ENCODE data around the gene IL10RB. TPM values are rescaled to one million over a fixed set of nuclear protein-coding genes. Genes with fewer than 3 reads are reported as not detected.
"Not testable (repeated sequence)": the region's sequence is repeated elsewhere in the genome, so short reads cannot be mapped to it uniquely, and the experiment has no call there.

IL10RB gene
- total and polyA plus RNA-seq, 4 donors, result 19.6 to 29.9 (median 23.2) TPM

DNA sequence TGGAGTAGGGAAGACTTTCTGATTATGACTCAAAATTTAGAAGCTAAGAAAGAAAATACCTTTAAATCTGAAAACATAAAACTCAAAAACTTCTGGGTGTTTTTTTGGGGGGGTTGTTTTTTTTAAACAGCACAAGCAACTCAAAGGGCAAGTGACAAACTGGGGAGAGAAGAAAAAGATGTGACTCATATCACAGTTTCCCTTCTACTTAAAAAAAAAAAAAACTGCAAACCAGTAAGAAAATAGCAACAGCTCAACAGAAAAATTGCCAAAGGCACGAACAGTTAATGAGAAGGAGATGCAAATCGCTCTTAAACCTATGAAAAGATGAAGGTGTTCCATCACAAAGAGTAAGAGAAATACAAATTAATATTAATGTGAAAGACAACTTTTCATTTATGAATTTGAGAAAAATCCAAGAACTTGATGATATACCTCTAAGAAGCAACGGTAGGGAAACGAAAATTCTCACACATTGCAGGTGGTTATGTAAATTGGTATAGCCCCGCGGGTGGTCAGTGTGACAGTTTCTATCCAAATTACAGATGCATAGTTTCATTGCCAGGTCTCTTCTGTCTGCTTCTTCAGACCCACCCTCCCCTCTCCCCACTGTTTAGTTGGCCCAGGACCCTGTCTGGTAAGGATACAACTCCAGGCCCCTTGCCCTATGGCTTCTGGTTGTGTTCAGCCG is 27.5 kb upstream of the IL10RB start:
- Histone ChIP-seq H3K36me3 (ENCODE audit: control insufficient read depth, insufficient read depth, low read length) (peaks cover 5% of the 10 kb centered on the region), H3K4me1 (ENCODE audit: control insufficient read depth, insufficient read depth, low read length) (peaks cover 6% of the 10 kb centered on the region), H3K27ac (ENCODE audit: low read depth, low read length) (no peak overlapping the region), H3K4me3 (ENCODE audit: low read depth, low read length) (no peak overlapping the region), H3K27me3 (ENCODE audit: control insufficient read depth, insufficient read depth, low read length) (no peaks in the 10 kb centered on the region), H3K9me3 (ENCODE audit: control insufficient read depth, insufficient read depth, low read length) (no peaks in the 10 kb centered on the region)
- WGBS (ENCODE audit: insufficient coverage), result 80% methylated on average over 1 of the region's 7 CpGs
- DNase-seq (ENCODE audit: low read depth in 4 of 6, low spot score in 6 of 6), result no peak

DNA sequence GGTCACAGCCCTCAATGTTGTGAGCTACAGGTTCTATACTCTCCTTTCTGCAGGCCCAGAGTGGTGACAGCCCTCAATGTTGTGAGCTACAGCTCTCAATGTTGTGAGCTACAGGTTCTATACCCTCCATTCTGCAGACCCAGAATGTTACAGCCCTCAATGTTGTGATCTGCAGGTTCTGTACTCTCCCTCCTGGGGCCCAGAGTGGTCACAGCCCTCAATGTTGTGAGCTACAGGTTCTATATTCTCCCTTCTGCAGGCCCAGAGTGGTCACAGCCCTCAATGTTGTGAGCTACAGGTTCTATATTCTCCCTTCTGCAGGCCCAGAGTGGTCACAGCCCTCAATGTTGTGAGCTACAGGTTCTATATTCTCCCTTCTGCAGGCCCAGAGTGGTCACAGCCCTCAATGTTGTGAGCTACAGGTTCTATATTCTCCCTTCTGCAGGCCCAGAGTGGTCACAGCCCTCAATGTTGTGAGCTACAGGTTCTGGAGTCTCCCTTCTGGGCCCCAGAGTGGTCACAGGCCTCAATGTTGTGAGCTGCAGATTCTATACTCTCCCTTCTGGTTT is 26.5 kb upstream of the IL10RB start:
- DNase-seq (ENCODE audit: low read depth in 4 of 6, low spot score in 6 of 6); H3K36me3 ChIP-seq (ENCODE audit: control insufficient read depth, insufficient read depth, low read length); H3K4me1 ChIP-seq (ENCODE audit: control insufficient read depth, insufficient read depth, low read length); H3K27me3 ChIP-seq (ENCODE audit: control insufficient read depth, insufficient read depth, low read length); H3K27ac ChIP-seq (ENCODE audit: low read depth, low read length); H3K4me3 ChIP-seq (ENCODE audit: low read depth, low read length); H3K9me3 ChIP-seq (ENCODE audit: control insufficient read depth, insufficient read depth, low read length): not testable (repeated sequence)

DNA sequence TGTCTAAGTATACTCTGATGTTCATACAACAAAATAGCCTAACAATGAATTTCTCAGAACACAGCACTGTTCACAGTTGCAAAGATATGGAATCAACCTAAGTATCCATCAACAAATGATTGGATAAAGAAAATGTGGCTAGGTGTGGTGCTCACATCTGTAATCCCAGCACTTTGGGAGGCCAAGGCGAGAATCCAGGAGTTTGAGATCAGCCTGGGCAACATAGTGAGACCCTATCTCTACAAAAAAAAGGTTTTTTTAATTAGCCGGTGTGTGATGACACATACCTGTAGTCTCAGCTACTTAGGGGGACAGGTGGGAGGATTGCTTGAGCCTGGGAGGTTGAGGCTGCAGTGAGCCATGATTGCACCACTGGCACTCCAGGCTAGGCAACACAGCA is 25.8 kb upstream of the IL10RB start:
- Histone ChIP-seq H3K4me1 (ENCODE audit: control insufficient read depth, insufficient read depth, low read length) (peaks cover 6% of the 10 kb centered on the region), H3K27me3 (ENCODE audit: control insufficient read depth, insufficient read depth, low read length) (no peaks in the 10 kb centered on the region), H3K9me3 (ENCODE audit: control insufficient read depth, insufficient read depth, low read length) (no peaks in the 10 kb centered on the region), H3K27ac (ENCODE audit: low read depth, low read length) (no peak overlapping the region), H3K4me3 (ENCODE audit: low read depth, low read length) (no peak overlapping the region), H3K36me3 (ENCODE audit: control insufficient read depth, insufficient read depth, low read length) (peaks cover 6% of the 10 kb centered on the region)
- no peak for DNase-seq (ENCODE audit: low read depth in 4 of 6, low spot score in 6 of 6)
- WGBS (ENCODE audit: insufficient coverage), result 100% methylated on average over 1 of the region's 2 CpGs

DNA sequence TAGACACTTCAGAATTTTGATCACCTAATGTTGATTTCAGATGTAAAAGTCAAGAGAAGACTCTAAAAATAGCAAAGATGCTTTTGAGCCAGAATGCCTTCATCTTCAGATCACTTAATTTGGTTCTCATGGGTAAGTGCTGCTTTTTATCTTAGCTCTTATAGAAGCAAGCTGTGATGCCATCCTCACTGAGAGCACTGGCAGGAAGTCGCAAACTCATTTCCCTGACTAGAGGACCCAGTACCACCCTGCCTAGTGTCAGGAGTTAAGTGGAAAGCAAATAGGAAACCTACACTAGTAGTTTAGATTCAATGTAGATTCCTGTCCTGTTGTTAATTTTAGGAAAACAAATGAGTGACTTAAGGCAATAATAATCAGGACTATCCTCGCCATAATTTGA is 24.3 kb upstream of the IL10RB start:
- H3K27ac ChIP-seq (ENCODE audit: low read depth, low read length), result no peak overlapping the region
- no peak for DNase-seq (ENCODE audit: low read depth in 4 of 6, low spot score in 6 of 6)
- no peak overlapping the region for H3K4me3 ChIP-seq (ENCODE audit: low read depth, low read length)
- no peaks in the 10 kb centered on the region for H3K4me1 ChIP-seq (ENCODE audit: control insufficient read depth, insufficient read depth, low read length)
- H3K9me3 ChIP-seq (ENCODE audit: control insufficient read depth, insufficient read depth, low read length), result no peaks in the 10 kb centered on the region
- peaks cover 16% of the 10 kb centered on the region for H3K36me3 ChIP-seq (ENCODE audit: control insufficient read depth, insufficient read depth, low read length)
- WGBS (ENCODE audit: insufficient coverage), result no CpG with 5 or more reads among the region's 2 CpGs
- no peaks in the 10 kb centered on the region for H3K27me3 ChIP-seq (ENCODE audit: control insufficient read depth, insufficient read depth, low read length)

DNA sequence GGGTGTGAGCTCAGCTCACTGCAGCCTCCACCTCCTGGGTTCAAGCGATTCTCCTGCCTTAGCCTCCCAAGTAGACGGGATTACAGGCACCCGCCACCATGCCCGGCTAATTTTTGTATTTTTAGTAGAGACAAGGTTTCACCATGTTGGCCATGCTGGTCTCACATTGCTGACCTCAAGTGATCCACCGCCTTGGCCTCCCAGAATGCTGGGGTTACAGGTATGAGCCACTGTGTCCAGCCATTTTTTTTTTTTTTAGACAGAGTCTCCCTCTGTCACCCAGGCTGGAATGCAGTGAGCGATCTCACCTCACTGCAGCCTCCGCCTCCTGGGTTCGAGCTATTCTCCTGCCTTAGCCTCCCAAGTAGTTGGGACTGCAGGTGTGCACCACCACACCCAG is 23.3 kb upstream of the IL10RB start:
- H3K9me3 ChIP-seq (ENCODE audit: control insufficient read depth, insufficient read depth, low read length); H3K4me1 ChIP-seq (ENCODE audit: control insufficient read depth, insufficient read depth, low read length); H3K27ac ChIP-seq (ENCODE audit: low read depth, low read length); H3K4me3 ChIP-seq (ENCODE audit: low read depth, low read length); H3K27me3 ChIP-seq (ENCODE audit: control insufficient read depth, insufficient read depth, low read length); DNase-seq (ENCODE audit: low read depth in 4 of 6, low spot score in 6 of 6): not testable (repeated sequence)
- WGBS (ENCODE audit: insufficient coverage), result 100% methylated on average over 3 of the region's 8 CpGs
- peaks cover 23% of the 10 kb centered on the region for H3K36me3 ChIP-seq (ENCODE audit: control insufficient read depth, insufficient read depth, low read length)

DNA sequence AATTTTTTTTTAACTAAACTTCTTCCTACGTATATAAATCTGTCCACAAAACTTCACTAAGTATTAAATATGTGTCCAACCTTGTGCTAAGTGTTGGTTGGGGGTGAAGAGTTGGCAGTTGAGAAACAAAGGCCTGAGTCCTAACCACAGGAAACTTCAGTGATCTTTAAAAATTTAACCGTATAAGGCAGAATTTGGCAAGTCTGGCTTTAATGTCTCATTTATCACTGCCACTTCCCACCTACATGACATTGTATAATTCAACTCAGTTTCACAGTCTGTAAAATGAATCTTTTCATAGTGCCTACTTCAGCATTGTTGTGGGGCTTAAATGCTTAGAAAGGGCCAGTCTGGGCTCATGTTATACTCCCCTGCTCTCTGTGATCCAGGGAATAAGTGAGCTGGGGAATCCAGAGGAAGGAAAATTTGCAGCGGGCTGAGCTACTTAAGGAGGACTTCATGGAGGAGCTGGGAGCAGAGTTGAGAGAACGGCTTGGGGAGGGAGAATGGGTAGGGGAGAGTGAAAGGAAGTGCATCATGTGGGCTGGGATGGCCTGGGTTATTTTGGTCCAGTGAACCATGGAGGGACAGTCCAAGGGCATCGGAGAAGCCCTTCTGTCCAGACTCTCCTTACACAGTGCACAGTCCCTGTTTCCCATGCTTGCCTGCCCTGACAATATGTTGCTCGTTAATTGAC is 21.9 kb upstream of the IL10RB start:
- H3K36me3 ChIP-seq (ENCODE audit: control insufficient read depth, insufficient read depth, low read length), result peaks cover 28% of the 10 kb centered on the region
- no peaks in the 10 kb centered on the region for H3K9me3 ChIP-seq (ENCODE audit: control insufficient read depth, insufficient read depth, low read length)
- no peak overlapping the region for H3K4me3 ChIP-seq (ENCODE audit: low read depth, low read length)
- WGBS (ENCODE audit: insufficient coverage), result 76% methylated on average over 4 of the region's 6 CpGs
- H3K27me3 ChIP-seq (ENCODE audit: control insufficient read depth, insufficient read depth, low read length), result no peaks in the 10 kb centered on the region
- no peak overlapping the region for H3K27ac ChIP-seq (ENCODE audit: low read depth, low read length)
- no peaks in the 10 kb centered on the region for H3K4me1 ChIP-seq (ENCODE audit: control insufficient read depth, insufficient read depth, low read length)
- no peak for DNase-seq (ENCODE audit: low read depth in 4 of 6, low spot score in 6 of 6)

DNA sequence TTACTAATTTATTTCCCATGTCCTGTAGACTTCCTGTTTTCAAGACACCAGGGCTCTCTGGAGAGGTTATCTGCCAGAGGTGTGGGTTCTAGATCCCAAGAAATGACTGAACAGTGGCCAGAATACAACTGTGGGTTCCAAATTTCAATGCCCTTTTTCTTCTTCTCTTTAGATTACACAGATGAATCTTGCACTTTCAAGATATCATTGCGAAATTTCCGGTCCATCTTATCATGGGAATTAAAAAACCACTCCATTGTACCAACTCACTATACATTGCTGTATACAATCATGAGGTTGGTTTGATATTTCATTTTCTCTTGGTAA is 21.4 kb upstream of the IL10RB start:
- H3K27ac ChIP-seq (ENCODE audit: low read depth, low read length), result no peak overlapping the region
- H3K36me3 ChIP-seq (ENCODE audit: control insufficient read depth, insufficient read depth, low read length), result peaks cover 33% of the 10 kb centered on the region
- WGBS (ENCODE audit: insufficient coverage), result no CpG with 5 or more reads among the region's 2 CpGs

DNA sequence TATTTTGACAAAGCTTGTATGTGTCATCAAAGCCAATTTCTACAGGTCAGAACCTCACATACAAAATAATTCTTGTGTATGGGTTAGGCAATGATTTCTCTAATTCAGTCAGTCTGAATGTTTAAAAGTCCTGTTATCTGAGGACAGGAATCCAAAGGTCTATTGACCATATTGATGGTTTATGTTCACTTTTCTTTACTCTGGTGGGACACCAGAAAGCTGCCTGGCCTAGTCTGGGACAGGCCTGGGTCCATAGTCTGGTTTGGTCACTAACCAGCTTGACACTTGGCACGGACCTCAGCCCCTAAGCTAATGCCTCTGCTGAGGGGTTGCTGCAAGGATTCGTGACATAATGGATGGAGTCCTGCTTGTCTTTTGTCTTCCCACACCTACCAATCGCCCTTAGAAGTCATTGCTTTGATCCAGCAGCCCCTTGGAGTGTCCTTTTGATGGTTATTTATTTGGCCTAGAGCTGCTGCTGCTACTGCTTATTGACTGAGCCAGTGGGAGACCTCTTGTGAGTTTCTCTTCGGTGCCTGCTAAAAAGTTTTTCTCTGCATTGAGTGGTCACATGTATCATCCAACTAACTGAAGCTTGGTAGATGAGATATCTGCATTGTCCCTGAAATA is 20.8 kb upstream of the IL10RB start:
- peaks cover 36% of the 10 kb centered on the region for H3K36me3 ChIP-seq (ENCODE audit: control insufficient read depth, insufficient read depth, low read length)
- no peaks in the 10 kb centered on the region for H3K4me1 ChIP-seq (ENCODE audit: control insufficient read depth, insufficient read depth, low read length)
- H3K27me3 ChIP-seq (ENCODE audit: control insufficient read depth, insufficient read depth, low read length), result no peaks in the 10 kb centered on the region
- DNase-seq (ENCODE audit: low read depth in 4 of 6, low spot score in 6 of 6), result no peak
- H3K27ac ChIP-seq (ENCODE audit: low read depth, low read length), result no peak overlapping the region
- WGBS (ENCODE audit: insufficient coverage), result 46% methylated on average over 2 of the region's 4 CpGs
- H3K9me3 ChIP-seq (ENCODE audit: control insufficient read depth, insufficient read depth, low read length), result no peaks in the 10 kb centered on the region
- H3K4me3 ChIP-seq (ENCODE audit: low read depth, low read length), result no peak overlapping the region

More for the DNA sequence above, 21.4 kb upstream of the IL10RB start:
- Histone ChIP-seq H3K4me3 (ENCODE audit: low read depth, low read length) (no peak overlapping the region), H3K9me3 (ENCODE audit: control insufficient read depth, insufficient read depth, low read length) (no peaks in the 10 kb centered on the region), H3K27me3 (ENCODE audit: control insufficient read depth, insufficient read depth, low read length) (no peaks in the 10 kb centered on the region), H3K4me1 (ENCODE audit: control insufficient read depth, insufficient read depth, low read length) (no peaks in the 10 kb centered on the region)
- no peak for DNase-seq (ENCODE audit: low read depth in 4 of 6, low spot score in 6 of 6)

DNA sequence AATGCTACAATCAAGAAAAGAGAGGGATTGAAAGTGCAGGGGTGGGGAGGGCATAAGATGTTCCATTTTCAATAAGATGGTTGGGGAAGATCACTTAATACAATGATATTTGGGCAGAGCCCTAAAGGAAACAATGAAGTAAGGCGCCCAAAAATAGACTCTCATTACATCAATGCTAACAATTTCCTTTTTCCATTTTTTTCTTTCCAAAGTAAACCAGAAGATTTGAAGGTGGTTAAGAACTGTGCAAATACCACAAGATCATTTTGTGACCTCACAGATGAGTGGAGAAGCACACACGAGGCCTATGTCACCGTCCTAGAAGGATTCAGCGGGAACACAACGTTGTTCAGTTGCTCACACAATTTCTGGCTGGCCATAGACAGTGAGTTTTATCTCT is 19.7 kb upstream of the IL10RB start:
- no peaks in the 10 kb centered on the region for H3K9me3 ChIP-seq (ENCODE audit: control insufficient read depth, insufficient read depth, low read length)
- no peak overlapping the region for H3K27ac ChIP-seq (ENCODE audit: low read depth, low read length)
- no peaks in the 10 kb centered on the region for H3K4me1 ChIP-seq (ENCODE audit: control insufficient read depth, insufficient read depth, low read length)
- H3K36me3 ChIP-seq (ENCODE audit: control insufficient read depth, insufficient read depth, low read length), result peaks cover 44% of the 10 kb centered on the region
- no peak overlapping the region for H3K4me3 ChIP-seq (ENCODE audit: low read depth, low read length)
- no peaks in the 10 kb centered on the region for H3K27me3 ChIP-seq (ENCODE audit: control insufficient read depth, insufficient read depth, low read length)
- 90% methylated on average over 2 of the region's 5 CpGs for WGBS (ENCODE audit: insufficient coverage)
- DNase-seq (ENCODE audit: low read depth in 4 of 6, low spot score in 6 of 6), result no peak

Data from spinal cord (tissue), 10 donors.